Sigmoid colon (tissue), 7 donors: Measurements from ENCODE around the gene BPTF. TPM values are rescaled to one million over a fixed set of nuclear protein-coding genes. Genes with fewer than 3 reads are reported as not detected.

Experiments used
- DNase-seq: peaks from one replicate; pipeline ENCODE4 v3.0.0-alpha.2; 2019
- H3K27ac ChIP-seq, 4 donors: fragments of 200-600 bp; sonication (generic); one replicate each; pipeline ENCODE4 v1.5.1; 2016 to 2019; ENCODE audit warnings: mild to moderate bottlenecking in 1 of 4
- H3K27me3 ChIP-seq, 3 donors: fragments of 200-600 bp; sonication (generic); one replicate each; pipeline ENCODE4 v1.5.1; 2019; ENCODE audit warnings: mild to moderate bottlenecking in 1 of 3
- H3K36me3 ChIP-seq, 4 donors: fragments of 200-600 bp; sonication (generic); one replicate each; pipeline ENCODE4 v1.5.1; 2016 to 2019
- H3K4me1 ChIP-seq, 4 donors: fragments of 200-600 bp; sonication (generic); one replicate each; pipeline ENCODE4 v1.5.1; 2017 to 2019
- H3K4me3 ChIP-seq, 4 donors: fragments of 200-600 bp; sonication (generic); one replicate each; pipeline ENCODE4 v1.5.1; 2017 to 2019; ENCODE audit warnings: mild to moderate bottlenecking in 2 of 4, moderate library complexity in 1 of 4
- H3K9me3 ChIP-seq, 4 donors: fragments of 200-600 bp in 3 of 4; sonication (generic) in 3 of 4; one replicate each; pipeline versions ENCODE4 v1.5.1 to v1.6.1; 2013 to 2019
- CTCF ChIP-seq, 4 experiments: fragments of 450-650 bp in 3 of 4; fragments of 200-600 bp in 1 of 4; IDR thresholded peaks; one replicate each; pipeline ENCODE4 v1.5.1; 2016 to 2019; ENCODE audit warnings: antibody characterized with exemption in 4 of 4, mild to moderate bottlenecking in 3 of 4, moderate library complexity in 2 of 4
- EP300 ChIP-seq, 4 donors: sonication (generic); formaldehyde crosslinking; IDR thresholded peaks; one replicate each; pipeline ENCODE4 v1.6.1; 2017; ENCODE audit warnings: antibody characterized with exemption in 4 of 4
- POLR2A ChIP-seq, 2 donors: fragments of 450-650 bp; IDR thresholded peaks; one replicate each; pipeline ENCODE4 v1.6.1; 2016; ENCODE audit warnings: antibody characterized with exemption in 2 of 2, mild to moderate bottlenecking in 2 of 2, moderate library complexity in 2 of 2
- POLR2AphosphoS5 ChIP-seq, 4 donors: sonication (generic); formaldehyde crosslinking; IDR thresholded peaks; one replicate each; pipeline ENCODE4 v1.6.1; 2017; ENCODE audit warnings: antibody characterized with exemption in 4 of 4
- WGBS, 2 donors: extraction: QIAGEN DNeasy Blood & Tissue Kit; methylation state at CpG; one replicate each; pipeline ENCODE4 v1.1.7; 2013; 5-methylcytosine and 5-hydroxymethylcytosine counted together
- intact Hi-C: fragments of 100-400 bp; cut with DNase I; formaldehyde crosslinking; loops from one replicate; pipeline ENCODE4 v1.15.1; 2023
- polyA plus RNA-seq, 3 donors: library from polyadenylated mRNA; stranded (reverse); fragments of 200-250 nt; gene quantifications; one replicate each; pipeline ENCODE4 v1.2.3, GENCODE V29; 2013
- total RNA-seq, 4 donors: library from RNA; depleted of rRNA; stranded (reverse); fragments of >200 nt; gene quantifications; one replicate each; pipeline ENCODE4 v1.1.0, GENCODE V29; 2016
- donor health status: healthy with polysubstance abuse.
- donor health status: Bipolar disorder and iron deficiency.
- donor health status: healthy.

Gene BPTF
- total and polyA plus RNA-seq, 7 donors, result 8.4 to 91.1 (median 64.6) TPM

GRCh38 chr17:67868176-67868575 is 42.9 kb downstream of the BPTF start:
- intact Hi-C loops, result no loop called here
- H3K36me3 ChIP-seq, result peaks cover 0 to 6% (median 1%) of the 10 kb centered on the region in 4 donors
- TF ChIP-seq POLR2A (IDR thresholded peaks at IDR 0.05), result no peak
- no peak for TF ChIP-seq EP300 (IDR thresholded peaks at IDR 0.05)
- TF ChIP-seq POLR2AphosphoS5 (IDR thresholded peaks at IDR 0.05), result no peak
- TF ChIP-seq CTCF (IDR thresholded peaks at IDR 0.05), result no peak

GRCh38 chr17:67879662-67880061 is 54.4 kb downstream of the BPTF start:
- Histone ChIP-seq H3K27me3 (no peaks in the 10 kb centered on the region), H3K9me3 (no peaks in the 10 kb centered on the region), H3K27ac (no peak overlapping the region), H3K4me3 (no peak overlapping the region), H3K36me3 (peaks cover 6 to 27% (median 8%) of the 10 kb centered on the region in 4 donors), H3K4me1 (no peaks in the 10 kb centered on the region)
- intact Hi-C loops, result no loop called here
- TF ChIP-seq CTCF (IDR thresholded peaks at IDR 0.05) (no peak), EP300 (IDR thresholded peaks at IDR 0.05) (no peak), POLR2A (IDR thresholded peaks at IDR 0.05) (no peak), POLR2AphosphoS5 (IDR thresholded peaks at IDR 0.05) (no peak)
- WGBS, 2 donors, result 89 to 94% methylated on average over 5 of the region's 5 CpGs
- DNase-seq, result no peak

More at GRCh38 chr17:67868176-67868575, 42.9 kb downstream of the BPTF start:
- DNase-seq, result no peak
- H3K27ac ChIP-seq, result no peak overlapping the region
- H3K4me1 ChIP-seq, result peaks cover 0 to 7% (median 7%) of the 10 kb centered on the region in 4 donors
- H3K9me3 ChIP-seq, result no peaks in the 10 kb centered on the region
- H3K27me3 ChIP-seq, result no peaks in the 10 kb centered on the region
- H3K4me3 ChIP-seq, result no peak overlapping the region

GRCh38 chr17:67881083-67881482 is 55.8 kb downstream of the BPTF start:
- intact Hi-C loops, result no loop called here
- H3K4me3 ChIP-seq, result no peak overlapping the region
- 83 to 94% methylated on average over 1 of the region's 1 CpG for WGBS, 2 donors
- peaks cover 0 to 14% (median 1%) of the 10 kb centered on the region in 4 donors for H3K36me3 ChIP-seq
- no peaks in the 10 kb centered on the region for H3K27me3 ChIP-seq
- DNase-seq, result no peak
- H3K9me3 ChIP-seq, result no peaks in the 10 kb centered on the region
- no peaks in the 10 kb centered on the region for H3K4me1 ChIP-seq
- no peak for TF ChIP-seq CTCF (IDR thresholded peaks at IDR 0.05)
- no peak for TF ChIP-seq EP300 (IDR thresholded peaks at IDR 0.05)
- no peak for TF ChIP-seq POLR2AphosphoS5 (IDR thresholded peaks at IDR 0.05)
- no peak for TF ChIP-seq POLR2A (IDR thresholded peaks at IDR 0.05)
- no peak overlapping the region for H3K27ac ChIP-seq

- no peak overlapping the region for H3K4me3 ChIP-seq
- H3K27ac ChIP-seq, result no peak overlapping the region
- 14 to 51% methylated on average over 1 of the region's 1 CpG for WGBS, 2 donors
- H3K27me3 ChIP-seq, result no peaks in the 10 kb centered on the region
- H3K9me3 ChIP-seq, result no peaks in the 10 kb centered on the region
- TF ChIP-seq EP300 (IDR thresholded peaks at IDR 0.05) (no peak), CTCF (IDR thresholded peaks at IDR 0.05) (no peak), POLR2A (IDR thresholded peaks at IDR 0.05) (no peak), POLR2AphosphoS5 (IDR thresholded peaks at IDR 0.05) (no peak)
- no peaks in the 10 kb centered on the region for H3K4me1 ChIP-seq
- DNase-seq, result no peak
- peaks cover 0 to 24% (median 6%) of the 10 kb centered on the region in 4 donors for H3K36me3 ChIP-seq
- intact Hi-C loops, result no loop called here
Observed at GRCh38 chr17:67884741-67885140, 59.4 kb downstream of the BPTF start.

- 34 to 72% methylated on average over 6 of the region's 6 CpGs for WGBS, 2 donors
- intact Hi-C loops, result no loop called here
- TF ChIP-seq POLR2A (IDR thresholded peaks at IDR 0.05) (no peak), EP300 (IDR thresholded peaks at IDR 0.05) (no peak), POLR2AphosphoS5 (IDR thresholded peaks at IDR 0.05) (no peak), CTCF (IDR thresholded peaks at IDR 0.05) (no peak)
- DNase-seq, result no peak
- no peak overlapping the region for H3K27ac ChIP-seq
- no peaks in the 10 kb centered on the region for H3K4me1 ChIP-seq
- no peaks in the 10 kb centered on the region for H3K27me3 ChIP-seq
- H3K36me3 ChIP-seq, result peaks cover 0 to 64% (median 18%) of the 10 kb centered on the region in 4 donors
- no peaks in the 10 kb centered on the region for H3K9me3 ChIP-seq
- no peak overlapping the region for H3K4me3 ChIP-seq
Observed at GRCh38 chr17:67891481-67892119, 66.3 kb downstream of the BPTF start.
